OCI-LY1 (cell line): ENCODE measurements around the gene NUDT5.

Experiments
- H2AFZ ChIP-seq: fragments of 200-600 bp; sonication (generic), shearing (Covaris generic); 2 replicates; pipeline ENCODE4 v1.6.0; 2014; ENCODE audit warnings: antibody characterized with exemption, mild to moderate bottlenecking, low read length
- H3F3A ChIP-seq: fragments of 200-600 bp; sonication (generic), shearing (Covaris generic); 2 replicates; pipeline ENCODE4 v1.6.0; 2014; ENCODE audit warnings: mild to moderate bottlenecking, antibody characterized with exemption, low read length, moderate library complexity; ENCODE audit not compliant: insufficient read depth
- H3K27ac ChIP-seq: fragments of 200-600 bp; sonication (generic); 2 replicates; pipeline ENCODE4 v1.5.1; 2014; ENCODE audit warnings: low read length, mixed run types, mild to moderate bottlenecking, low read depth; ENCODE audit not compliant: poor library complexity, severe bottlenecking
- H3K27me3 ChIP-seq: fragments of 200-600 bp; sonication (generic); 2 replicates; pipeline ENCODE4 v1.6.0; 2014; ENCODE audit warnings: antibody characterized with exemption, mild to moderate bottlenecking, low read length, moderate library complexity; ENCODE audit not compliant: insufficient read depth
- H3K36me3 ChIP-seq: fragments of 200-600 bp; sonication (generic); 2 replicates; pipeline ENCODE4 v1.6.1; 2014; ENCODE audit warnings: mild to moderate bottlenecking, antibody characterized with exemption, low read length, moderate library complexity, mixed read lengths; ENCODE audit not compliant: insufficient read depth
- H3K4me1 ChIP-seq: fragments of 200-600 bp; sonication (generic); 2 replicates; pipeline ENCODE4 v1.5.1; 2014; ENCODE audit warnings: mild to moderate bottlenecking, low read length, moderate library complexity; ENCODE audit not compliant: insufficient read depth, severe bottlenecking
- H3K4me2 ChIP-seq: fragments of 200-600 bp; sonication (generic), shearing (Covaris generic); 2 replicates; pipeline ENCODE4 v1.6.1; 2014; ENCODE audit warnings: low read length
- H3K4me3 ChIP-seq: fragments of 200-600 bp; sonication (generic); 2 replicates; pipeline ENCODE4 v1.5.1; 2014; ENCODE audit warnings: low read length, low read depth, mild to moderate bottlenecking, mixed read lengths; ENCODE audit not compliant: poor library complexity, severe bottlenecking
- H3K79me2 ChIP-seq: fragments of 200-600 bp; shearing (Covaris generic); 2 replicates; pipeline ENCODE4 v1.6.1; 2016; ENCODE audit warnings: mixed run types, low read length, mixed read lengths; ENCODE audit not compliant: insufficient read depth
- H3K9ac ChIP-seq: fragments of 200-600 bp; sonication (generic), shearing (Covaris generic); 2 replicates; pipeline ENCODE4 v1.6.1; 2014; ENCODE audit warnings: mild to moderate bottlenecking, low read length, mixed read lengths
- H3K9me2 ChIP-seq: fragments of 200-600 bp; sonication (generic), shearing (Covaris generic); 2 replicates; pipeline ENCODE4 v1.6.1; 2014; ENCODE audit warnings: low read depth, mild to moderate bottlenecking, low read length, mixed read lengths
- H3K9me3 ChIP-seq: fragments of 200-600 bp; shearing (Covaris generic); 2 replicates; pipeline ENCODE4 v1.6.1; 2014; ENCODE audit warnings: low read length, mixed read lengths
- H4K20me1 ChIP-seq: fragments of 200-600 bp; sonication (generic), shearing (Covaris generic); 2 replicates; pipeline ENCODE4 v1.6.0; 2016; ENCODE audit warnings: mild to moderate bottlenecking, low read length; ENCODE audit not compliant: insufficient read depth
- CTCF ChIP-seq: fragments of 200-600 bp; sonication (generic), shearing (Covaris generic); IDR thresholded peaks from 2 replicates; pipeline ENCODE4 v1.5.1; 2017; ENCODE audit warnings: mild to moderate bottlenecking, antibody characterized with exemption, low read length, moderate library complexity, mixed read lengths
- EZH2 ChIP-seq: fragments of 200-600 bp; sonication (generic), shearing (Covaris generic); IDR thresholded peaks from 2 replicates; pipeline ENCODE4 v1.8.0; 2017; ENCODE audit warnings: borderline replicate concordance, mixed run types, mild to moderate bottlenecking, antibody characterized with exemption, low read length, moderate library complexity, mixed read lengths

Gene NUDT5

GRCh38 chr10:12181065-12181775 lies 14.5 kb downstream of the NUDT5 start:
- no peak overlapping the region for H3K4me3 ChIP-seq
- no peaks in the 10 kb centered on the region for H3K27me3 ChIP-seq
- H3K27ac ChIP-seq: no peak overlapping the region
- peaks cover 60% of the 10 kb centered on the region for H3K36me3 ChIP-seq
- H3K9ac ChIP-seq: no peak overlapping the region
- H3K4me1 ChIP-seq: no peaks in the 10 kb centered on the region
- H3K79me2 ChIP-seq: no peaks in the 10 kb centered on the region
- H3K4me2 ChIP-seq: no peak overlapping the region
- H3F3A ChIP-seq: no peaks in the 10 kb centered on the region
- no peaks in the 10 kb centered on the region for H3K9me2 ChIP-seq
- H4K20me1 ChIP-seq: no peaks in the 10 kb centered on the region
- H2AFZ ChIP-seq: no peak overlapping the region
- H3K9me3 ChIP-seq: no peaks in the 10 kb centered on the region
- TF ChIP-seq EZH2 (no peak), CTCF (no peak)

GRCh38 chr10:12180221-12180974 lies 15.3 kb downstream of the NUDT5 start:
- peaks cover 57% of the 10 kb centered on the region for H3K36me3 ChIP-seq
- no peak overlapping the region for H3K9ac ChIP-seq
- no peak overlapping the region for H3K4me2 ChIP-seq
- H3K27ac ChIP-seq: no peak overlapping the region
- H4K20me1 ChIP-seq: no peaks in the 10 kb centered on the region
- no peaks in the 10 kb centered on the region for H3K9me2 ChIP-seq
- H3K4me3 ChIP-seq: no peak overlapping the region
- no peaks in the 10 kb centered on the region for H3K27me3 ChIP-seq
- no peaks in the 10 kb centered on the region for H3K9me3 ChIP-seq
- no peaks in the 10 kb centered on the region for H3F3A ChIP-seq
- H3K4me1 ChIP-seq: no peaks in the 10 kb centered on the region
- no peaks in the 10 kb centered on the region for H3K79me2 ChIP-seq
- TF ChIP-seq EZH2: no peak
- no peak for TF ChIP-seq CTCF
- H2AFZ ChIP-seq: no peak overlapping the region

- no peak overlapping the region for H3K4me2 ChIP-seq
- no peaks in the 10 kb centered on the region for H3F3A ChIP-seq
- H4K20me1 ChIP-seq: no peaks in the 10 kb centered on the region
- no peak overlapping the region for H3K4me3 ChIP-seq
- no peak overlapping the region for H2AFZ ChIP-seq
- no peak for TF ChIP-seq EZH2
- TF ChIP-seq CTCF: no peak
- no peaks in the 10 kb centered on the region for H3K79me2 ChIP-seq
- no peak overlapping the region for H3K9ac ChIP-seq
- no peak overlapping the region for H3K27ac ChIP-seq
- H3K9me2 ChIP-seq: no peaks in the 10 kb centered on the region
- H3K9me3 ChIP-seq: no peaks in the 10 kb centered on the region
- no peaks in the 10 kb centered on the region for H3K27me3 ChIP-seq
- H3K4me1 ChIP-seq: no peaks in the 10 kb centered on the region
- H3K36me3 ChIP-seq: peaks cover 53% of the 10 kb centered on the region
Measured at GRCh38 chr10:12179606-12180170, 16.0 kb downstream of the NUDT5 start.
